Thoracic aorta (tissue), 2 donors: ENCODE results near the gene INSYN2A. TPM values are rescaled to one million over a fixed set of nuclear protein-coding genes. Genes with fewer than 3 reads are reported as not detected.

Source experiments
- ATAC-seq: fragments of 150-250 bp; one replicate; pipeline ENCODE4 v1.8.0; 2017; ENCODE audit warnings: low read depth; ENCODE audit not compliant: insufficient number of reproducible peaks, low FRiP score
- DNase-seq: peaks from one replicate; pipeline ENCODE4 v3.0.0-alpha.2; 2020; ENCODE audit warnings: low spot score
- H3K27ac ChIP-seq, 2 donors: fragments of 200-600 bp; sonication (generic); 1 replicate in 1 of 2; 2 replicates in 1 of 2; pipeline ENCODE4 v1.5.1; 2016; ENCODE audit warnings: mild to moderate bottlenecking in 2 of 2, moderate library complexity in 2 of 2
- H3K27me3 ChIP-seq: fragments of 200-600 bp; sonication (generic); replicated peaks from 2 replicates; pipeline ENCODE4 v1.6.0; 2016; ENCODE audit warnings: mild to moderate bottlenecking; ENCODE audit not compliant: insufficient read depth
- H3K36me3 ChIP-seq: fragments of 200-600 bp; sonication (generic); one replicate; pipeline ENCODE4 v1.5.1; 2016
- H3K4me1 ChIP-seq, 2 donors: fragments of 200-600 bp; sonication (generic); 1 replicate in 1 of 2; 2 replicates in 1 of 2; pipeline versions ENCODE4 v1.5.1 to v1.6.0; 2016; ENCODE audit warnings: low read depth in 2 of 2, mild to moderate bottlenecking in 1 of 2; ENCODE audit not compliant: control insufficient read depth in 1 of 2
- H3K4me3 ChIP-seq: fragments of 200-600 bp; sonication (generic); 2 replicates; pipeline ENCODE4 v1.5.1; 2016; ENCODE audit warnings: mild to moderate bottlenecking
- H3K9me3 ChIP-seq: fragments of 200-600 bp; sonication (generic); 2 replicates; pipeline ENCODE4 v1.5.1; 2016
- CTCF ChIP-seq: fragments of 200-600 bp; sonication (generic); IDR thresholded peaks from one replicate; pipeline ENCODE4 v1.5.1; 2019; ENCODE audit warnings: antibody characterized with exemption
- total RNA-seq, 2 donors: library from RNA; depleted of rRNA; stranded (reverse); fragments of >200 nt; gene quantifications; one replicate each; pipeline versions ENCODE4 v1.1.0 to v1.2.3, GENCODE V29; 2016

Gene INSYN2A
- total RNA-seq, 2 donors from 2014 or later, result 0.35 TPM; not detected in 1

- Histone ChIP-seq H3K27ac (no peak overlapping the region), H3K36me3 (no peaks in the 10 kb centered on the region), H3K9me3 (no peaks in the 10 kb centered on the region), H3K27me3 (no peaks in the 10 kb centered on the region), H3K4me3 (no peak overlapping the region), H3K4me1 (no peaks in the 10 kb centered on the region)
- DNase-seq (no peak), ATAC-seq (no peak)
- no peak for TF ChIP-seq CTCF
Observed at GRCh38 chr10:127146661-127147060, 49.7 kb downstream of the INSYN2A start.
